HS-5 (cell line): ENCODE data around the gene LRRC4C.

Source experiments
- DNase-seq: peaks from one replicate; pipeline ENCODE4 v3.0.0-alpha.2; 2012; ENCODE audit warnings: low read depth

The LRRC4C gene

DNA sequence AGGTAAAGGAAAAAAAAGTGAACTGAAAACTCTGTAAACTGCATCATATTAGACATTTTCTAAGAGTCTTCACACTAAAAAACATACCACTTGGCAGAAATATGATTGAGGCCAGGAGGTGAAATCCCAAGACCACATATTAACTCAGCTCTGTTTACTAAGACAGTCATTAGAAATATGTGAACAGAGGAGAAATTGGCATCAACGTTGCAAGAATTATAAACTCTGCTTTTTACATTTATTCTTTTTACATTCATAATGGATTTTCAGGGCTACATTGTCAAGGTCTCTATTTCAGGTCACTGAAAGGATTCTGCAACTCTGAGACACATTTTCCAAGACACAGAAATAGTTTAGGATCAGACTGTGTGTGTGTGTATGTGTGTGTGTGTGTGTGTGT lies 1364.0 kb downstream of the LRRC4C start:
- DNase-seq, result no peak

DNA sequence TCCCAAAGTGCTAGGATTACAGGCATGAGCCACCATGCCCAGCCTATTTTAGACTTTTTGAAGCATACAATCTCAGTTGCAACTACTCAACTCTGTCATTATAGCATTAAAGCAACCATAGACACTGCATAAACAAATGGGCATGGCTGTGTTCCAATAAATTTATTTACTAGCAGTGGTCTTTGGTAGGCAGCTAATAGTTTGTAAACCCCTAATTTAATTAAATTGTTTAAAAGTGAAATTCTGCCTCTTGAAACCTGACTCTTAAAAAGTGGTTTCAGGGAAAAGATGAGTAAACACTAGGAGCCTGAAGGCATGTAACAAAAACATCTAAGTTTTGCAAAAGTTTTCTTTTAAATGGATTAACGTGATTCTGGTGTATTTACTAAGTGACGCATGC lies 1364.5 kb downstream of the LRRC4C start:
- DNase-seq, result no peak

DNA sequence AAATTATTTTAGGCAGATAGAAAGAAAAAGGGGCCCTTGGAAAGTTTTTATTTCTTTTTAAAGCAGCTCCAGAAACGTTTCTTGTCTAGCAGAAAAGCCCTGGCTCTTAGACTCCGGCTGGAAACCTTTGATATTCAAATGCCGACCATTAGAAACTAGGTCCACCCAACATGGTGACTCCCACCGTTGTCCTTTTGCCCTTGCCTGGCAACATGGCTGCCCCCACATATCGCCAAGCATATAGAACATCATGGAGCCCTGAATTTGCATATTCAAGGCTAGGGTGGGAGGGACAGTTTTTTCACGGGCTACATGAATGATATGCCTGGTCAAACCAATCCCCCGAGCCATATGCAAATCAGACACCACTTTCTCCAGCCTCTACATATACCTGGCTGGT lies 1379.0 kb downstream of the LRRC4C start:
- DNase-seq, result no peak
